Measurements from ENCODE around the gene SMIM13.

Gene SMIM13

GRCh38 chr6:11093626-11094410 is at the start of gene SMIM13:
SMIM13 (plus strand) TSS chr6:11093834; CDS start chr6:11094314, 480 bp downstream.
- peak; percentile 98 for DNase-seq

- peak; percentile 33 for DNase-seq
Measured at GRCh38 chr6:11043961-11044711, 49.5 kb upstream of the SMIM13 start, which contains the start of gene ELOVL2. ELOVL2 (minus strand) TSS chr6:11044305; CDS start chr6:11044230, 75 bp downstream.

GRCh38 chr6:11044712-11045167 is 48.9 kb upstream of the SMIM13 start:
- no peak for DNase-seq

- no peak for DNase-seq
Measured at GRCh38 chr6:11050731-11051130, 42.9 kb upstream of the SMIM13 start.

- DNase-seq: no peak
Measured at GRCh38 chr6:11053307-11053706, 40.3 kb upstream of the SMIM13 start.

GRCh38 chr6:11054722-11055121 is 38.9 kb upstream of the SMIM13 start:
- DNase-seq: no peak

- DNase-seq: no peak
Measured at GRCh38 chr6:11055127-11055627, 38.5 kb upstream of the SMIM13 start.

GRCh38 chr6:11056871-11057270 is 36.8 kb upstream of the SMIM13 start:
- no peak for DNase-seq

- DNase-seq: no peak
Measured at GRCh38 chr6:11058406-11058805, 35.2 kb upstream of the SMIM13 start.

GRCh38 chr6:11062083-11062482 is 31.6 kb upstream of the SMIM13 start:
- DNase-seq: no peak

- no peak for DNase-seq
Measured at GRCh38 chr6:11062715-11063114, 30.9 kb upstream of the SMIM13 start.

- no peak for DNase-seq
Measured at GRCh38 chr6:11064836-11065235, 28.8 kb upstream of the SMIM13 start.

- DNase-seq: no peak
Measured at GRCh38 chr6:11065436-11066202, 28.0 kb upstream of the SMIM13 start.

- DNase-seq: no peak
Measured at GRCh38 chr6:11066505-11067347, 26.9 kb upstream of the SMIM13 start.

GRCh38 chr6:11067348-11067747 is 26.3 kb upstream of the SMIM13 start:
- DNase-seq: no peak

- DNase-seq: no peak
Measured at GRCh38 chr6:11069760-11070159, 23.9 kb upstream of the SMIM13 start.

- no peak for DNase-seq
Measured at GRCh38 chr6:11072101-11072500, 21.5 kb upstream of the SMIM13 start.

- DNase-seq: no peak
Measured at GRCh38 chr6:11076540-11076939, 17.1 kb upstream of the SMIM13 start.

GRCh38 chr6:11078266-11078665 is 15.4 kb upstream of the SMIM13 start:
- no peak for DNase-seq

- no peak for DNase-seq
Measured at GRCh38 chr6:11080296-11080695, 13.3 kb upstream of the SMIM13 start.

- DNase-seq: no peak
Measured at GRCh38 chr6:11083491-11083890, 10.1 kb upstream of the SMIM13 start.

GRCh38 chr6:11083956-11084355 is 9.7 kb upstream of the SMIM13 start:
- no peak for DNase-seq

All from activated CD4-positive, alpha-beta T cell treated with anti-CD3 and anti-CD28 coated beads, Interleukin-10, Interleukin-2, amounts not matched to agents 100 ng/mL and 50 ng/mL, durations not matched to agents 16 hours and 8 hours (primary cell).